HepG2 (cell line): ENCODE measurements around the gene OR2V2. TPM values are rescaled to one million over a fixed set of nuclear protein-coding genes. Genes with fewer than 3 reads are reported as not detected.

Source experiments
- ARID2 ChIP-seq: sonication (generic); formaldehyde crosslinking; IDR thresholded peaks from 2 replicates; pipeline ENCODE4 v1.8.1; 2022; ENCODE audit warnings: mild to moderate bottlenecking, missing genetic modification reagents, borderline replicate concordance
- CEBPG ChIP-seq: IDR thresholded peaks from 2 replicates; pipeline ENCODE4 v1.6.1; 2016
- FOSL2 ChIP-seq: sonication (generic); formaldehyde crosslinking; IDR thresholded peaks from 2 replicates; pipeline ENCODE4 v1.4.0; 2020; ENCODE audit warnings: missing genetic modification reagents
- MAFK ChIP-seq, 2 experiments: IDR thresholded peaks in 1 of 2; conservative IDR thresholded peaks in 1 of 2; 2 replicates each; pipeline ENCODE4 v1.6.1; 2011; ENCODE audit warnings: improper control_type of control experiment in 2 of 2, low read length in 2 of 2
- SRSF4 ChIP-seq: fragments of 200-400 bp; formaldehyde crosslinking; IDR thresholded peaks from one replicate; pipeline ENCODE4 v1.6.1; 2018; ENCODE audit warnings: mild to moderate bottlenecking, low read depth, low read length, moderate library complexity; ENCODE audit not compliant: poor library complexity, severe bottlenecking
- ZBTB33 ChIP-seq: sonication (generic); formaldehyde crosslinking; IDR thresholded peaks from 2 replicates; pipeline ENCODE4 v1.4.0; 2020; ENCODE audit warnings: missing genetic modification reagents
- ZBTB40 ChIP-seq, 2 experiments: fragments of 450-650 bp in 1 of 2; sonication (generic) in 1 of 2; formaldehyde crosslinking in 1 of 2; IDR thresholded peaks; 2 replicates each; pipeline versions ENCODE4 v1.6.1 to v1.8.0; 2016 to 2022; ENCODE audit warnings: antibody characterized with exemption in 1 of 2, mild to moderate bottlenecking in 1 of 2, missing genetic modification reagents in 1 of 2
- ZNF350 ChIP-seq: sonication (generic); formaldehyde crosslinking; IDR thresholded peaks from 2 replicates; pipeline ENCODE4 v1.4.0; 2020; ENCODE audit warnings: mild to moderate bottlenecking, low read depth, missing genetic modification reagents, borderline replicate concordance
- ZNF615 ChIP-seq: sonication (generic); formaldehyde crosslinking; IDR thresholded peaks from 2 replicates; pipeline ENCODE4 v1.5.0; 2020; ENCODE audit warnings: mild to moderate bottlenecking, missing genetic modification reagents, borderline replicate concordance
- ZSCAN29 ChIP-seq: sonication (generic); formaldehyde crosslinking; conservative IDR thresholded peaks from 2 replicates; pipeline ENCODE4 v1.4.0; 2020; ENCODE audit warnings: mild to moderate bottlenecking, missing genetic modification reagents
- polyA plus RNA-seq, 8 experiments: library from polyadenylated mRNA; depleted of rRNA in 3 of 8; stranded (reverse) in 7 of 8; unstranded in 1 of 8; fragments of >200 nt; fragmentation: Illumina TruSeq in 4 of 8; extraction: Trizol in 4 of 8; gene quantifications; 2 replicates each; pipeline versions ENCODE4 v1.2.1 to v1.2.3, GENCODE V29; 2011 to 2016; ENCODE audit warnings: low read depth in 4 of 8, missing spikeins in 1 of 8, mixed read lengths in 1 of 8; ENCODE audit not compliant: insufficient read depth in 1 of 8
- total RNA-seq, 5 experiments: library from RNA; depleted of rRNA; stranded (reverse); fragments of >200 nt; fragmentation: Illumina TruSeq; extraction: Trizol; gene quantifications; 2 replicates each; pipeline ENCODE4 v1.2.3, GENCODE V29; 2016; ENCODE audit warnings: low read depth in 1 of 5
- TF ChIP-seq, protein P1 (sequence below): sonication (generic); formaldehyde crosslinking; IDR thresholded peaks from 2 replicates; pipeline ENCODE4 v1.9.0; 2022; ENCODE audit warnings: missing genetic modification reagents, mild to moderate bottlenecking, borderline replicate concordance
- TF ChIP-seq, protein P2 (sequence below): fragments of 450-650 bp; IDR thresholded peaks from 2 replicates; pipeline ENCODE4 v1.6.1; 2017; ENCODE audit warnings: mild to moderate bottlenecking

Gene OR2V2
- total and polyA plus RNA-seq, 2 of the 13 experiments (the other 11 are each of a cell fraction or from before 2014, with no cell fraction given), result not detected

- no peak for TF ChIP-seq SRSF4
- no peak for TF ChIP-seq MAFK (conservative IDR thresholded peaks at IDR 0.05 in 1 of 2, IDR thresholded peaks at IDR 0.05 in 1 of 2; ENCODE audit: low read length in 2 of 2)
- TF ChIP-seq ARID2 (CRISPR knock-in tag), result no peak
- peak; percentile 57 for TF ChIP-seq CEBPG
- TF ChIP-seq, protein P1, sequence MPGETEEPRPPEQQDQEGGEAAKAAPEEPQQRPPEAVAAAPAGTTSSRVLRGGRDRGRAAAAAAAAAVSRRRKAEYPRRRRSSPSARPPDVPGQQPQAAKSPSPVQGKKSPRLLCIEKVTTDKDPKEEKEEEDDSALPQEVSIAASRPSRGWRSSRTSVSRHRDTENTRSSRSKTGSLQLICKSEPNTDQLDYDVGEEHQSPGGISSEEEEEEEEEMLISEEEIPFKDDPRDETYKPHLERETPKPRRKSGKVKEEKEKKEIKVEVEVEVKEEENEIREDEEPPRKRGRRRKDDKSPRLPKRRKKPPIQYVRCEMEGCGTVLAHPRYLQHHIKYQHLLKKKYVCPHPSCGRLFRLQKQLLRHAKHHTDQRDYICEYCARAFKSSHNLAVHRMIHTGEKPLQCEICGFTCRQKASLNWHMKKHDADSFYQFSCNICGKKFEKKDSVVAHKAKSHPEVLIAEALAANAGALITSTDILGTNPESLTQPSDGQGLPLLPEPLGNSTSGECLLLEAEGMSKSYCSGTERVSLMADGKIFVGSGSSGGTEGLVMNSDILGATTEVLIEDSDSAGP (CRISPR knock-in tag), result peak; percentile 15; the same call in 1 of the 2 replicates
- TF ChIP-seq ZSCAN29 (CRISPR knock-in tag), result no peak
- TF ChIP-seq ZNF615 (CRISPR knock-in tag), result no peak
- TF ChIP-seq, protein P2, sequence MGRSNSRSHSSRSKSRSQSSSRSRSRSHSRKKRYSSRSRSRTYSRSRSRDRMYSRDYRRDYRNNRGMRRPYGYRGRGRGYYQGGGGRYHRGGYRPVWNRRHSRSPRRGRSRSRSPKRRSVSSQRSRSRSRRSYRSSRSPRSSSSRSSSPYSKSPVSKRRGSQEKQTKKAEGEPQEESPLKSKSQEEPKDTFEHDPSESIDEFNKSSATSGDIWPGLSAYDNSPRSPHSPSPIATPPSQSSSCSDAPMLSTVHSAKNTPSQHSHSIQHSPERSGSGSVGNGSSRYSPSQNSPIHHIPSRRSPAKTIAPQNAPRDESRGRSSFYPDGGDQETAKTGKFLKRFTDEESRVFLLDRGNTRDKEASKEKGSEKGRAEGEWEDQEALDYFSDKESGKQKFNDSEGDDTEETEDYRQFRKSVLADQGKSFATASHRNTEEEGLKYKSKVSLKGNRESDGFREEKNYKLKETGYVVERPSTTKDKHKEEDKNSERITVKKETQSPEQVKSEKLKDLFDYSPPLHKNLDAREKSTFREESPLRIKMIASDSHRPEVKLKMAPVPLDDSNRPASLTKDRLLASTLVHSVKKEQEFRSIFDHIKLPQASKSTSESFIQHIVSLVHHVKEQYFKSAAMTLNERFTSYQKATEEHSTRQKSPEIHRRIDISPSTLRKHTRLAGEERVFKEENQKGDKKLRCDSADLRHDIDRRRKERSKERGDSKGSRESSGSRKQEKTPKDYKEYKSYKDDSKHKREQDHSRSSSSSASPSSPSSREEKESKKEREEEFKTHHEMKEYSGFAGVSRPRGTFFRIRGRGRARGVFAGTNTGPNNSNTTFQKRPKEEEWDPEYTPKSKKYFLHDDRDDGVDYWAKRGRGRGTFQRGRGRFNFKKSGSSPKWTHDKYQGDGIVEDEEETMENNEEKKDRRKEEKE, result no peak
- no peak for TF ChIP-seq ZBTB40 (IDR thresholded peaks at IDR 0.05)
- TF ChIP-seq ZBTB40 (CRISPR knock-in tag; IDR thresholded peaks at IDR 0.05), result 0 out of 2 replicates have a peak, but pooled peaks have one; percentile 31
- TF ChIP-seq ZBTB33 (CRISPR knock-in tag), result no peak
- peak; percentile 8; the same call in 1 of the 2 replicates for TF ChIP-seq ZNF350 (CRISPR knock-in tag)
- no peak for TF ChIP-seq FOSL2 (CRISPR knock-in tag)
Observed at GRCh38 chr5:181170237-181170825, 22.9 kb downstream of the OR2V2 start (continued).
